ENCODE results near the gene NR1D2.
"Not testable (repeated sequence)": the region's sequence is repeated elsewhere in the genome, so short reads cannot be mapped to it uniquely, and the experiment has no call there.

NR1D2 gene

GRCh38 chr3:24010834-24011233 lies 65.7 kb downstream of the NR1D2 start:
- not testable (repeated sequence) for ATAC-seq

DNA sequence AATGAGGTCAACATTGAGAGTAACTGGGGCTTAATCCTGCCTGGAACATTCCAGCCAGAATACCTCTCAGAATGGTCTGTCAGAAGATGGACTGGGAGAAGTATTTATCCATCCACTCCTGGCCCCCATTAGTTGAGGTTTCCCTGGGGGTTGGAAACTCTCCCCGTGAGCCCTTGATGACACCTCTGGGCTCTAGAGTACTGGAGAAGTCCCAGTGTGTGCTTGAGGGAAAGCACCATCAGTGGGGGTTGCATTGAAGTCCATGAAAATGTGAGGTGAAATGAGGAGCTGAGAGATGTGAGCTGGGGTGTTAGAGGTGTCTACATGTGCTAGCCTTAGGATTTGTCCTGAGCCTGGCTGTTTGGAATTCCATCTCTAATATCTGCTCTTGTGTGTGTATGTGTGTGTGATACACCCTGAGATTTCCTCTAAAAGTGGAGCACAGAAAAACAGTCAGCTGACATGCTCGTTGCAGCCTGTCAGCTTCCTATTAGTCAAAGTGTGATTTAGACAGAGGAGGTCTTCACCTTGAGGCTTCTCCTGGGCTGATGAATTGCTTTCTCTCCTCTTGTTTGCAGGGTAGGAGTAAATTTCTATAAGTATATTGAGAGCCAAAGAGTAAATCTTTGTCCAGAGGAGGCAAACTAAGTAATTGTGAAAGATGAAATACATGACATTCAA lies 67.6 kb downstream of the NR1D2 start:
- ATAC-seq: no peak

- ATAC-seq: no peak
These were observed 72.2 kb downstream of the NR1D2 start for GRCh38 chr3:24017305-24017704.

GRCh38 chr3:24018784-24019570 lies 73.9 kb downstream of the NR1D2 start:
- no peak for ATAC-seq

- ATAC-seq: no peak
These were observed 74.5 kb downstream of the NR1D2 start for GRCh38 chr3:24019585-24019984.

- ATAC-seq: no peak
These were observed 75.1 kb downstream of the NR1D2 start for GRCh38 chr3:24020036-24020691.

GRCh38 chr3:24023197-24023596 lies 78.1 kb downstream of the NR1D2 start:
- ATAC-seq: no peak

- ATAC-seq: no peak
These were observed 80.7 kb downstream of the NR1D2 start for GRCh38 chr3:24025805-24026204.

- not testable (repeated sequence) for ATAC-seq
These were observed 81.6 kb downstream of the NR1D2 start for GRCh38 chr3:24026665-24027064.

- no peak for ATAC-seq
These were observed 82.9 kb downstream of the NR1D2 start for GRCh38 chr3:24027946-24028345.
